ENCODE data around the gene HAGHL. TPM values are rescaled to one million over a fixed set of nuclear protein-coding genes. Genes with fewer than 3 reads are reported as not detected.

HAGHL gene
- total and polyA plus RNA-seq, 3 donors from 2014 or later = 7.2 to 13.7 (median 9.9) TPM

- DNase-seq = no peak
- Histone ChIP-seq H3K36me3 (ENCODE audit: low read depth, missing control alignments) (no peaks in the 10 kb centered on the region), H3K4me1 (no peaks in the 10 kb centered on the region), H3K9me3 (no peaks in the 10 kb centered on the region), H3K27ac (no peak overlapping the region), H3K4me3 (no peak overlapping the region), H3K27me3 (no peaks in the 10 kb centered on the region)
- intact Hi-C loops (cut with DNase I; ENCODE audit: low total_unique reads) = no loop called here
- TF ChIP-seq POLR2A (IDR thresholded peaks at IDR 0.05) = no peak
- no peak for TF ChIP-seq CTCF (IDR thresholded peaks at IDR 0.05)
- 66 to 71% methylated on average over 11 of the region's 11 CpGs for WGBS, 2 donors
Measured at GRCh38 chr16:754656-755055, 27.8 kb downstream of the HAGHL start.

DNA sequence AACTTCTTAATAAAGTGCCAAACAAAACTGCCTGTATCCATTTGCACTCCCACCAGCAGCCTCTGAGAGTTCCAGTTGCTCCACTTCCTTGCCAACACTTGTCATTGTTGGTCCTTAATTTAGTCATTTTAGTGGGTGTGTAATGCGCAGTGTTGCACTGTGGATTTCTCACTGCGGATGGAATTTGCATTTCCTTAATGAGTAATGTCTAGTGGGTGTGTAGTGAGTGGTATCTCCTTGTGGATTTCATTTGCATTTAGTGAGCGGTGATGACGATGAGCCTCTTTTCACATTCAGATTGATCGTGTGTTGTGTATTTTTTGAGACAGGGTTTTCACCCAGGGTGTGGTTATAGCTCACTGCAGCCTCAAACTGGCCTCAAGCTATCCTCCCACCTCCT, 29.5 kb downstream of the HAGHL start:
- intact Hi-C loops (cut with DNase I; ENCODE audit: low total_unique reads) = no loop called here
- no peak for TF ChIP-seq CTCF (IDR thresholded peaks at IDR 0.05)
- TF ChIP-seq POLR2A (IDR thresholded peaks at IDR 0.05) = no peak
- WGBS, 2 donors = 93 to 95% methylated on average over 5 of the region's 5 CpGs
- no peak overlapping the region for H3K27ac ChIP-seq
- H3K9me3 ChIP-seq = no peaks in the 10 kb centered on the region
- no peaks in the 10 kb centered on the region for H3K27me3 ChIP-seq
- no peak for DNase-seq
- no peak overlapping the region for H3K4me3 ChIP-seq
- H3K36me3 ChIP-seq (ENCODE audit: low read depth, missing control alignments) = no peaks in the 10 kb centered on the region
- H3K4me1 ChIP-seq = no peaks in the 10 kb centered on the region

- no peaks in the 10 kb centered on the region for H3K36me3 ChIP-seq (ENCODE audit: low read depth, missing control alignments)
- intact Hi-C loops (cut with DNase I; ENCODE audit: low total_unique reads) = no loop called here
- H3K9me3 ChIP-seq = no peaks in the 10 kb centered on the region
- no peak for TF ChIP-seq POLR2A (IDR thresholded peaks at IDR 0.05)
- TF ChIP-seq CTCF (IDR thresholded peaks at IDR 0.05) = no peak
- H3K27ac ChIP-seq = no peak overlapping the region
- no peaks in the 10 kb centered on the region for H3K27me3 ChIP-seq
- WGBS, 2 donors = 85 to 89% methylated on average over 22 to 34 of the region's 34 CpGs
- H3K4me1 ChIP-seq = no peaks in the 10 kb centered on the region
- no peak for DNase-seq
- no peak overlapping the region for H3K4me3 ChIP-seq
Measured at GRCh38 chr16:759110-759910, 32.4 kb downstream of the HAGHL start.

DNA sequence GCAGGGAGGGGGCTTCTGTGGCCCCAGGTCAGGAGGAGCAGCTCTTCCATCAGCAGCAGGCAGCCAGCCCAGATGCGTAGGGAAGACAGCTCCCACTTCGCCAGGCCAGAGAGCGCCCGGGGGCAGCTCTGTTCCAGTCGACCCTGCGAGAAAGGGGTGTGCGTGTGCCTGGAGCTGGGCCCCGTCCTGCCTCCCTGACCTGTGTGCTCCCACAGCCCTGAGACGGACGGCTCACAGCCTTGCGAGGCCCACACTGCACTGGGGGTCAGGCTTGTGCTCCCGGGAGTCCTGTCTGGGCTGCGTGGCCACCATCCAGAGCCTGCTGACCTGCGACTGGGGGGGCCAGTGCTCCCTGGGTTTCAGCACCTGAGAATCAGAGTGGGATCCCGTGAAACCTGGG, 33.2 kb downstream of the HAGHL start:
- H3K27me3 ChIP-seq = no peaks in the 10 kb centered on the region
- no peaks in the 10 kb centered on the region for H3K4me1 ChIP-seq
- 56 to 63% methylated on average over 12 to 15 of the region's 15 CpGs for WGBS, 2 donors
- H3K36me3 ChIP-seq (ENCODE audit: low read depth, missing control alignments) = no peaks in the 10 kb centered on the region
- no peak overlapping the region for H3K27ac ChIP-seq
- intact Hi-C loops (cut with DNase I; ENCODE audit: low total_unique reads) = no loop called here
- H3K9me3 ChIP-seq = no peaks in the 10 kb centered on the region
- H3K4me3 ChIP-seq = no peak overlapping the region
- TF ChIP-seq POLR2A (IDR thresholded peaks at IDR 0.05) (no peak), CTCF (IDR thresholded peaks at IDR 0.05) (no peak)
- DNase-seq = no peak
